ENCODE measurements around the gene CCDC85A. TPM values are rescaled to one million over a fixed set of nuclear protein-coding genes. Genes with fewer than 3 reads are reported as not detected.

CCDC85A gene
- total and polyA plus RNA-seq, 2 experiments from 2014 or later, result 0.21 to 0.24 TPM

GRCh38 chr2:56207760-56208159 is 24.0 kb downstream of the CCDC85A start (continued):
- no peak for TF ChIP-seq EZH2 (IDR thresholded peaks at IDR 0.05; ENCODE audit: low read depth, unreplicated experiment)

- no peaks in the 10 kb centered on the region for H4K20me1 ChIP-seq (replicated peaks; ENCODE audit: insufficient read depth)
- ATAC-seq (no peak), DNase-seq (ENCODE audit: low spot score) (no peak)
- H3K27ac ChIP-seq (ENCODE audit: low read depth), result no peak overlapping the region
- H3K9me3 Mint-ChIP-seq, result no peaks in the 10 kb centered on the region
- no peak overlapping the region for H3K4me3 Mint-ChIP-seq
- no peak for TF ChIP-seq ZNF114 (CRISPR knock-in tag; IDR thresholded peaks at IDR 0.05)
- no peak for TF ChIP-seq CREB1 (CRISPR knock-in tag; IDR thresholded peaks at IDR 0.05; ENCODE audit: low read depth)
- TF ChIP-seq EZH2 (IDR thresholded peaks at IDR 0.05; ENCODE audit: low read depth, unreplicated experiment), result no peak
- no peak for TF ChIP-seq CTCF (conservative IDR thresholded peaks at IDR 0.05; ENCODE audit: low read depth in 2 of 2)
- no peak for TF ChIP-seq ETS1 (IDR thresholded peaks at IDR 0.05)
- TF ChIP-seq ZNF331 (CRISPR knock-in tag; IDR thresholded peaks at IDR 0.05; ENCODE audit: low read depth), result no peak
- TF ChIP-seq NANOG (IDR thresholded peaks at IDR 0.05; ENCODE audit: borderline replicate concordance), result no peak
- H2AFZ ChIP-seq, result no peak overlapping the region
- no peaks in the 10 kb centered on the region for H3F3A ChIP-seq (replicated peaks; ENCODE audit: low read depth)
- peaks cover 8% of the 10 kb centered on the region; the same call in 1 of the 2 replicates for H3K9me2 ChIP-seq (ENCODE audit: insufficient read depth)
- no peaks in the 10 kb centered on the region for H3K4me1 Mint-ChIP-seq
- H3K79me2 ChIP-seq (replicated peaks; ENCODE audit: insufficient read depth), result no peaks in the 10 kb centered on the region
- H3K27ac Mint-ChIP-seq, result no peak overlapping the region
- peaks cover 2% of the 10 kb centered on the region for H3K27me3 Mint-ChIP-seq (ENCODE audit: insufficient read depth, low read depth, poor library complexity)
- no peak overlapping the region for H3K4me3 ChIP-seq
- H3K4me2 ChIP-seq, result no peak overlapping the region
- no peaks in the 10 kb centered on the region for H3K36me3 Mint-ChIP-seq (ENCODE audit: low read depth)
- H3K4me1 ChIP-seq (ENCODE audit: insufficient read depth), result no peaks in the 10 kb centered on the region
- no peaks in the 10 kb centered on the region for H3K27me3 ChIP-seq (ENCODE audit: insufficient read depth)
- H3K36me3 ChIP-seq (ENCODE audit: insufficient read depth), result no peaks in the 10 kb centered on the region
Observed at GRCh38 chr2:56208380-56208779, 24.6 kb downstream of the CCDC85A start.

- no peaks in the 10 kb centered on the region for H3K79me2 ChIP-seq (replicated peaks; ENCODE audit: insufficient read depth)
- H3F3A ChIP-seq (replicated peaks; ENCODE audit: low read depth), result no peaks in the 10 kb centered on the region
- Mint-ChIP-seq H3K27me3 (ENCODE audit: insufficient read depth, low read depth, poor library complexity) (no peaks in the 10 kb centered on the region), H3K4me1 (no peaks in the 10 kb centered on the region), H3K36me3 (ENCODE audit: low read depth) (no peaks in the 10 kb centered on the region), H3K27ac (no peak overlapping the region), H3K9me3 (no peaks in the 10 kb centered on the region), H3K4me3 (no peak overlapping the region)
- H3K4me1 ChIP-seq (ENCODE audit: insufficient read depth), result no peaks in the 10 kb centered on the region
- peaks cover 8% of the 10 kb centered on the region; the same call in 1 of the 2 replicates for H3K9me2 ChIP-seq (ENCODE audit: insufficient read depth)
- no peaks in the 10 kb centered on the region for H4K20me1 ChIP-seq (replicated peaks; ENCODE audit: insufficient read depth)
- H3K4me2 ChIP-seq, result no peak overlapping the region
- no peak for DNase-seq (ENCODE audit: low spot score)
- H3K27me3 ChIP-seq (ENCODE audit: insufficient read depth), result no peaks in the 10 kb centered on the region
- H2AFZ ChIP-seq, result no peak overlapping the region
- H3K36me3 ChIP-seq (ENCODE audit: insufficient read depth), result no peaks in the 10 kb centered on the region
- no peak for ATAC-seq
- no peak overlapping the region for H3K27ac ChIP-seq (ENCODE audit: low read depth)
- no peak overlapping the region for H3K4me3 ChIP-seq
- TF ChIP-seq POLR2AphosphoS5 (IDR thresholded peaks at IDR 0.05; ENCODE audit: low read depth), result no peak
- no peak for TF ChIP-seq CREB1 (CRISPR knock-in tag; IDR thresholded peaks at IDR 0.05; ENCODE audit: low read depth)
- TF ChIP-seq EZH2phosphoT487 (IDR thresholded peaks at IDR 0.05; ENCODE audit: unreplicated experiment), result no peak
- no peak for TF ChIP-seq REST (IDR thresholded peaks at IDR 0.05; ENCODE audit: unreplicated experiment)
- no peak for TF ChIP-seq EZH2 (IDR thresholded peaks at IDR 0.05; ENCODE audit: low read depth, unreplicated experiment)
- no peak for TF ChIP-seq STAT1 (IDR thresholded peaks at IDR 0.05; ENCODE audit: unreplicated experiment)
- no peak for TF ChIP-seq NANOG (IDR thresholded peaks at IDR 0.05; ENCODE audit: borderline replicate concordance)
- TF ChIP-seq CTCF (conservative IDR thresholded peaks at IDR 0.05; ENCODE audit: low read depth in 2 of 2), result no peak
- TF ChIP-seq JUNB (IDR thresholded peaks at IDR 0.05; ENCODE audit: unreplicated experiment), result no peak
- TF ChIP-seq ETS1 (IDR thresholded peaks at IDR 0.05), result no peak
- TF ChIP-seq ZNF114 (CRISPR knock-in tag; IDR thresholded peaks at IDR 0.05), result no peak
Observed at GRCh38 chr2:56209701-56210100, 25.9 kb downstream of the CCDC85A start.

All from GM23338 (cell line).